Endothelial cell of umbilical vein (primary cell): ENCODE data around the gene TBC1D13. TPM values are rescaled to one million over a fixed set of nuclear protein-coding genes. Genes with fewer than 3 reads are reported as not detected.

Experiments
- BruUV-seq: library from RNA; stranded (reverse); fragments of 400-500 nt; replicated peaks from 2 replicates; lab custom pipeline; 2021; lab: Mats Ljungman, UMichigan
- CTCF ChIA-PET: fragments of 300-600, 350-600 bp; sonication (Branson Sonifier 250); formaldehyde crosslinking; loops from one replicate; lab custom pipeline; 2021; ENCODE audit warnings: antibody characterized with exemption, inconsistent platforms; lab: Charles Lee
- POLR2A ChIA-PET: fragments of 300-600, 350-600 bp; sonication (Branson Sonifier 250); formaldehyde crosslinking; loops from one replicate; lab custom pipeline; 2021; ENCODE audit warnings: antibody characterized with exemption, inconsistent platforms; lab: Charles Lee
- DNase-seq: peaks from one replicate; pipeline ENCODE4 v3.0.0-alpha.2; 2011; ENCODE audit warnings: low read depth, low spot score
- FAIRE-seq: peaks from 2 replicates; lab custom pipeline; 2011; peaks lifted over from hg19 to GRCh38; lab: Jason Lieb, UNC
- H2AFZ ChIP-seq: 2 replicates; pipeline ENCODE4 v1.6.0; 2012; ENCODE audit warnings: low read depth, low read length, control low read depth, inconsistent platforms
- H3K27ac ChIP-seq: 2 replicates; pipeline ENCODE4 v1.5.1; 2011; ENCODE audit warnings: low read depth, mild to moderate bottlenecking, control low read depth, low read length, moderate library complexity; ENCODE audit not compliant: insufficient read depth
- H3K27me3 ChIP-seq, 2 experiments: 2 replicates each; pipeline versions ENCODE4 v1.6.0 to v1.6.1; 2011; ENCODE audit warnings: low read length in 2 of 2, mixed read lengths in 1 of 2; ENCODE audit not compliant: control insufficient read depth in 2 of 2, insufficient read depth in 2 of 2
- H3K36me3 ChIP-seq, 2 experiments: 2 replicates in 1 of 2; 3 replicates in 1 of 2; pipeline ENCODE4 v1.5.1; 2011; ENCODE audit warnings: low read length in 2 of 2, mild to moderate bottlenecking in 1 of 2, moderate library complexity in 1 of 2; ENCODE audit not compliant: control insufficient read depth in 2 of 2, insufficient read depth in 2 of 2; ENCODE audit errors: extremely low read depth in 1 of 2
- H3K4me1 ChIP-seq: 3 replicates; pipeline ENCODE4 v1.5.1; 2011; ENCODE audit warnings: mild to moderate bottlenecking, low read length; ENCODE audit not compliant: control insufficient read depth, insufficient read depth; ENCODE audit errors: extremely low read depth
- H3K4me2 ChIP-seq: 2 replicates; pipeline ENCODE4 v1.6.1; 2011; ENCODE audit warnings: low read length, control low read depth, mixed read lengths; ENCODE audit not compliant: insufficient read depth
- H3K4me3 ChIP-seq, 3 experiments: fragments of 200-600 bp in 1 of 3; sonication (generic), shearing (Covaris generic) in 1 of 3; replicated peaks in 1 of 3; 2 replicates each; pipeline ENCODE4 v1.5.1; 2011 to 2016; ENCODE audit warnings: control low read depth in 3 of 3, low read length in 3 of 3, mild to moderate bottlenecking in 2 of 3, inconsistent platforms in 1 of 3, low read depth in 1 of 3, moderate library complexity in 1 of 3; ENCODE audit not compliant: insufficient read depth in 1 of 3
- H3K79me2 ChIP-seq: 2 replicates; pipeline ENCODE4 v1.6.0; 2012; ENCODE audit warnings: low read length, inconsistent platforms; ENCODE audit not compliant: control insufficient read depth, insufficient read depth
- H3K9ac ChIP-seq: replicated peaks from 2 replicates; pipeline ENCODE3; 2011; ENCODE audit warnings: low read length, control low read depth; ENCODE audit not compliant: insufficient read depth; ENCODE audit errors: extremely low read depth
- H3K9me1 ChIP-seq: replicated peaks from 3 replicates; pipeline ENCODE4 v1.6.0; 2011; ENCODE audit warnings: mild to moderate bottlenecking, low read length; ENCODE audit not compliant: control insufficient read depth, insufficient read depth; ENCODE audit errors: extremely low read depth
- H3K9me3 ChIP-seq: replicated peaks from 2 replicates; pipeline ENCODE4 v1.5.1; 2012; ENCODE audit warnings: low read length, inconsistent platforms; ENCODE audit not compliant: control insufficient read depth, insufficient read depth
- H4K20me1 ChIP-seq: replicated peaks from 2 replicates; pipeline ENCODE3; 2011; ENCODE audit warnings: mild to moderate bottlenecking, low read length; ENCODE audit not compliant: control insufficient read depth, insufficient read depth; ENCODE audit errors: extremely low read depth
- EZH2 ChIP-seq: IDR thresholded peaks from 2 replicates; pipeline ENCODE4 v1.6.1; 2012; ENCODE audit warnings: borderline replicate concordance, low read depth, mild to moderate bottlenecking, moderate library complexity, low read length, inconsistent platforms; ENCODE audit not compliant: severe bottlenecking
- FOS ChIP-seq: IDR thresholded peaks from 2 replicates; pipeline ENCODE4 v1.6.1; 2011; ENCODE audit warnings: mild to moderate bottlenecking, low read length, moderate library complexity, borderline replicate concordance; ENCODE audit not compliant: insufficient read depth
- GATA2 ChIP-seq: IDR thresholded peaks from 2 replicates; pipeline ENCODE4 v1.7.0; 2011; ENCODE audit warnings: low read depth, mild to moderate bottlenecking, moderate library complexity, mixed read lengths, low read length; ENCODE audit not compliant: insufficient read length, insufficient read depth
- JUN ChIP-seq: IDR thresholded peaks from 2 replicates; pipeline ENCODE4 v1.6.1; 2011; ENCODE audit warnings: borderline replicate concordance, low read depth; ENCODE audit not compliant: insufficient read length, insufficient read depth
- MYC ChIP-seq: IDR thresholded peaks from one replicate; pipeline ENCODE4 v1.6.1; 2011; ENCODE audit warnings: mild to moderate bottlenecking, low read depth, low read length
- POLR2A ChIP-seq: IDR thresholded peaks from 2 replicates; pipeline ENCODE4 v1.6.1; 2012; ENCODE audit warnings: low read depth, mild to moderate bottlenecking, control low read depth, low read length
- POLR2AphosphoS5 ChIP-seq: IDR thresholded peaks from 2 replicates; pipeline ENCODE4 v1.6.1; 2012; ENCODE audit warnings: low read depth, mild to moderate bottlenecking, control low read depth, low read length, moderate library complexity; ENCODE audit not compliant: insufficient read depth
- dilution Hi-C: fragments of 300-500 bp; cut with MboI; formaldehyde crosslinking; loops from one replicate; pipeline ENCODE4 v1.15.0; 2019; ENCODE audit warnings: low sequenced_read_pairs; ENCODE audit not compliant: extremely low pct_ligation_motif_present
- intact Hi-C: fragments of 100-400 bp; cut with micrococcal nuclease; formaldehyde crosslinking; loops from one replicate; pipeline ENCODE4 v1.10.0; 2022
- polyA plus RNA-seq, 4 experiments: library from polyadenylated mRNA; depleted of rRNA in 3 of 4; stranded (reverse) in 3 of 4; unstranded in 1 of 4; fragments of >200 nt; gene quantifications; 2 replicates each; pipeline versions ENCODE4 v1.2.1 to v1.2.3, GENCODE V29; 2011 to 2012; ENCODE audit warnings: missing spikeins in 1 of 4
- total RNA-seq: library from RNA; stranded (reverse); gene quantifications from 2 replicates; pipeline ENCODE4 v1.2.3, GENCODE V29; 2021
- TF ChIP-seq, protein P1 (sequence below): IDR thresholded peaks from 2 replicates; pipeline ENCODE4 v1.6.1; 2011; ENCODE audit not compliant: insufficient read depth, insufficient read length
- TF ChIP-seq, protein P2 (sequence below), 2 donors: IDR thresholded peaks; 1 replicate in 1 of 2; 2 replicates in 1 of 2; pipeline ENCODE4 v1.5.1; 2011; ENCODE audit warnings: low read length in 2 of 2, mild to moderate bottlenecking in 2 of 2, moderate library complexity in 2 of 2, control low read depth in 1 of 2, inconsistent platforms in 1 of 2, low read depth in 1 of 2; ENCODE audit not compliant: insufficient read depth in 1 of 2; ENCODE audit errors: extremely low read depth in 1 of 2

Gene TBC1D13
- total and polyA plus RNA-seq, 2 donors (not counting 3 experiments of a cell fraction or from before 2014, with no cell fraction given), result 35.1 to 41.9 TPM

DNA sequence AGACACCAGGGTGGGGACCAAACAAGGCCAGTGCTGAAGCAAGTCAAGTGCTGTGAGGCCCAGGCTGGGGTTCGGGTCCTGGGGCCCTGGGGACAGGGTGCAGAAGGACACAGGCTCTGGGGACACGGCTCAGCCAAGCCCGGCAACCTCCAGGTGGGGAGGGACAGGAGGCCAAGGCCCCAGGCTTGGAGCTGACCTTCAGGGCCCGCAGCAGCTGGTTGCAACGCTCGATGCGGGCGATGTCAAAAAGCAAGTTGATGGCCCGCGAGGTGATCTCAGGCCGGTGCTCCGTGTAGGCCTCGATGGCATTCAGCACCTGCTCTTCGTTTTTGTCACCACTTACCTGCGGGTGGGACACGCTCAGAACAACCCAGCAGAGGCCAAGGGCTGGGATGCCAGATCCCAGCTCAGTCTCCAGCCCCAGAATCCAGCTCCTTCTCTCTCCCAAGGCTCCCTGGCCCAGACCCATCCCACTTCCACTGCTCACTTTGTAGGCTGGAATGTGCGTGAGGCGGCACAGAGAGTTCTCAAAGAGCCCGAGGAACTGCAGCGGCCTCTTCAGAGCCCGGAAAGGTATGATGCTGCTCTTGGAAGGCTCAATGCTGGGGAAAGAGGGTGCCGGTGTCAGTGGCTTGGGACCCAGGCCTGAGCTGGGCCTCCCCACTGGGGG is 36.0 kb upstream of the TBC1D13 start:
- Histone ChIP-seq H3K4me1 (no peaks in the 10 kb centered on the region), H3K9me1 (no peaks in the 10 kb centered on the region), H3K9ac (no peak overlapping the region), H3K36me3 (peaks cover 0 to 10% of the 10 kb centered on the region in 2 experiments), H3K4me3 (no peak overlapping the region), H2AFZ (no peak overlapping the region), H3K27ac (no peak overlapping the region), H3K79me2 (no peaks in the 10 kb centered on the region), H3K27me3 (no peaks in the 10 kb centered on the region), H4K20me1 (no peaks in the 10 kb centered on the region), H3K9me3 (no peaks in the 10 kb centered on the region), H3K4me2 (no peak overlapping the region)
- dilution Hi-C loops (no loop called here), intact Hi-C loops (no loop called here)
- DNase-seq (no peak), FAIRE-seq (no peak)
- no peak for TF ChIP-seq GATA2
- TF ChIP-seq, protein P1, sequence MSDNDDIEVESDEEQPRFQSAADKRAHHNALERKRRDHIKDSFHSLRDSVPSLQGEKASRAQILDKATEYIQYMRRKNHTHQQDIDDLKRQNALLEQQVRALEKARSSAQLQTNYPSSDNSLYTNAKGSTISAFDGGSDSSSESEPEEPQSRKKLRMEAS, result no peak
- TF ChIP-seq EZH2, result no peak
- no peak for TF ChIP-seq POLR2AphosphoS5
- no peak for TF ChIP-seq POLR2A
- TF ChIP-seq JUN, result no peak
- no peak for TF ChIP-seq FOS
- TF ChIP-seq, protein P2, sequence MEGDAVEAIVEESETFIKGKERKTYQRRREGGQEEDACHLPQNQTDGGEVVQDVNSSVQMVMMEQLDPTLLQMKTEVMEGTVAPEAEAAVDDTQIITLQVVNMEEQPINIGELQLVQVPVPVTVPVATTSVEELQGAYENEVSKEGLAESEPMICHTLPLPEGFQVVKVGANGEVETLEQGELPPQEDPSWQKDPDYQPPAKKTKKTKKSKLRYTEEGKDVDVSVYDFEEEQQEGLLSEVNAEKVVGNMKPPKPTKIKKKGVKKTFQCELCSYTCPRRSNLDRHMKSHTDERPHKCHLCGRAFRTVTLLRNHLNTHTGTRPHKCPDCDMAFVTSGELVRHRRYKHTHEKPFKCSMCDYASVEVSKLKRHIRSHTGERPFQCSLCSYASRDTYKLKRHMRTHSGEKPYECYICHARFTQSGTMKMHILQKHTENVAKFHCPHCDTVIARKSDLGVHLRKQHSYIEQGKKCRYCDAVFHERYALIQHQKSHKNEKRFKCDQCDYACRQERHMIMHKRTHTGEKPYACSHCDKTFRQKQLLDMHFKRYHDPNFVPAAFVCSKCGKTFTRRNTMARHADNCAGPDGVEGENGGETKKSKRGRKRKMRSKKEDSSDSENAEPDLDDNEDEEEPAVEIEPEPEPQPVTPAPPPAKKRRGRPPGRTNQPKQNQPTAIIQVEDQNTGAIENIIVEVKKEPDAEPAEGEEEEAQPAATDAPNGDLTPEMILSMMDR (IDR thresholded peaks at IDR 0.05; ENCODE audit: extremely low read depth in 1 of 2, insufficient read depth in 1 of 2, low read depth in 1 of 2, low read length in 2 of 2), result no peak
- TF ChIP-seq MYC, result no peak
- no TSS peak for BruUV-seq
- CTCF ChIA-PET, result interaction anchor here (1.2 to 1.9 kb wide), 2 partner anchors 13 to 18 kb away, joined by 4 to 6 read pairs; no protein-coding TSS in a partner anchor
- POLR2A ChIA-PET, result no interaction called here
